ENCODE data around the gene SLC4A1AP.

The SLC4A1AP gene

DNA sequence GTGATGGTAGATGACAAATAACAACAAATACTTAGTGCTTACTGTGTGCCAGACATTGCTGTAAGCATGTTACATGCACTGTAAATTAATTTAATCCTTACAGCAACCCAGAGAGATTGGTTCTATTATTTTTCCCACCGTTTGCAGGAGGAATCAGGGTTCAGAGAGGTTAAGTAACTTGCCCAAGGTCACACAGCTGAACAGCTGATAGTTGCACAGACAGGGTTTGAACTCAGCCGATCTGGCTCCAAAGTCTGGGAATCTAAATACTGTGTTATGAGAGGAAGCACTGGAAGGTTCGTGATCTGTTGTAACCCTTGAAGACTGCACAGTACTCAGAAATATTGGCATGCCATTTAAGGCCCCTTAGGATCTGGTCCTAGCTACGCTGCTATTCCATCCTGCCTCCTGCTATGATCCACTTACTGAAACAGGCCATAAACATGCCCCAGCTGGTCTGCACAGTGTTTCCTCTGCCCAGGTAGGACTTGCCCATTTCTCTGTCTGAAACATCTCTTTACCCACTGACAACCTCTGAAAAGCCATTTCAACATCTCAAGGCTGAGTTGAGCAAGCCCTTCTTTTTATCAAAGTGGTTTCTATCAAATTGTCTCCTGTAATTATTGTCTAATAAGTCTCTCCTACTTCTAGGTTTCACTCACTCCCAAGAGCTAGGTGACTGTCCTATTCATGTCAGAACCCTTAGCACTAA, 67.4 kb downstream of the SLC4A1AP start:
- Histone ChIP-seq H3K4me3 (no peak overlapping the region), H3K27ac (peak overlapping the region in 9 of 21 experiments; percentile 6 to 53 (median 35))

DNA sequence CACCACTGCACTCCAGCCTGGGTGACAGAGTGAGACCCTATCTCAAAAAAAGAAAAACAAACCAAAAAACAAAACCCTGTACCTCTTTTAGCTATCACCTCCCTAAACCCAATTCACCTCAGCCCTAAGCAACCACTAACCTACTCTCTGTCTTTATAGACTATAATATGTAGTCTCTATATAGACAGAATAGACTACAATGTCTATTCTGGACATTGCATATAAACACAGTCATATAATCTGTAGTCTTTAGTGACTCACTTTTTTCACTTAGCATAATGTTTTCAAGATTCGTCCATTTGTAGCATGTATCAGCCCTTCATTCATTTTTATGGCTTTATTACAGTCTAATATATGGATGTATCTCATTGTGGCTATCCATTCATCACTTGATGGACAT, 70.6 kb downstream of the SLC4A1AP start:
- Histone ChIP-seq H3K27ac (peak overlapping the region in 7 of 21 experiments; percentile 35 to 93 (median 90)), H3K4me3 (no peak overlapping the region)

- H3K27ac ChIP-seq: peak overlapping the region; percentile 36 to 96 (median 89)
- peak overlapping the region; percentile 11 to 47 (median 33) for H3K4me3 ChIP-seq
Observed at GRCh38 chr2:27735263-27735904, 71.7 kb downstream of the SLC4A1AP start.

- Histone ChIP-seq H3K27ac (peak overlapping the region in 20 of 21 experiments; percentile 36 to 96 (median 90)), H3K4me3 (peak overlapping the region in 5 of 7 experiments; percentile 17 to 47 (median 33))
Observed at GRCh38 chr2:27736031-27736889, 72.6 kb downstream of the SLC4A1AP start.

- Histone ChIP-seq H3K27ac (peak overlapping the region in 17 of 21 experiments; percentile 16 to 96 (median 90)), H3K4me3 (no peak overlapping the region)
Observed at GRCh38 chr2:27736890-27737204, 73.2 kb downstream of the SLC4A1AP start.

DNA sequence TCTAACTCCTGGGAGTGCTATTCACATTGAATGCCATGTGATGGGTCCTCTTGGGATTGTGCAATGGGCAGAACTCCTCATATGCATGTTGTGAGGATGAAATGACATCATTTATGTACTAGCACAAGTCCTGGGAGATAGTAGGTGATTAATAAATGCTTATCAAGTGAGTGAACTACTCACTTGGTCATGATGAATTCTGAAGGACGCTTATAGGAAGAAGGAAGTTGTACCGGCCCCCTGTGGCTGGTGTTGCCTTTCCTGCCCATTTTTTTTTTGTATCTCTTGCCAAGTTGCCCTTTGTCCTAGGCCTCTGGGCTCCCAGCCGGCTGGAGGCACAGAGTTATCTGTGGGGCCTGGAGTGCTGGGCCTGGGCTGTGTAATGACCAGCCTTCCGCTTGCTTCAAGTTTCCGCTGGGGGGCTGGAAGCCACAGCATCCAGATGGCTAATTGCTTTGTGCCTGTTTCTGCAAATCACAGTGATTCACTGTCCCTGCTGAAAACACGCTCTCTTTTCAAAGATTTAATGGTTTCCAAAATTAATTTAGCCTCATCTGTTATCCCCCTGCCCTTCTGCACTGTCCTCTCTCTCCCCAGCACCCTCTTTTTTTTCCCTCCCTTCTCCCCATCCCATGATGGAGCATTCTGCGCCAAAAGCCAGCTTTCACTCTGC, 74.1 kb downstream of the SLC4A1AP start:
- Histone ChIP-seq H3K27ac (peak overlapping the region in 14 of 21 experiments; percentile 7 to 96 (median 90)), H3K4me3 (no peak overlapping the region)

- peak overlapping the region in 11 of 21 experiments; percentile 15 to 96 (median 88) for H3K27ac ChIP-seq
Observed at GRCh38 chr2:27738349-27739057, 74.8 kb downstream of the SLC4A1AP start.

GRCh38 chr2:27739058-27739373, 75.3 kb downstream of the SLC4A1AP start:
- H3K27ac ChIP-seq: peak overlapping the region in 1 of 21 experiments; percentile 95
- no peak overlapping the region for H3K4me3 ChIP-seq

More at GRCh38 chr2:27738349-27739057, 74.8 kb downstream of the SLC4A1AP start:
- no peak overlapping the region for H3K4me3 ChIP-seq

DNA sequence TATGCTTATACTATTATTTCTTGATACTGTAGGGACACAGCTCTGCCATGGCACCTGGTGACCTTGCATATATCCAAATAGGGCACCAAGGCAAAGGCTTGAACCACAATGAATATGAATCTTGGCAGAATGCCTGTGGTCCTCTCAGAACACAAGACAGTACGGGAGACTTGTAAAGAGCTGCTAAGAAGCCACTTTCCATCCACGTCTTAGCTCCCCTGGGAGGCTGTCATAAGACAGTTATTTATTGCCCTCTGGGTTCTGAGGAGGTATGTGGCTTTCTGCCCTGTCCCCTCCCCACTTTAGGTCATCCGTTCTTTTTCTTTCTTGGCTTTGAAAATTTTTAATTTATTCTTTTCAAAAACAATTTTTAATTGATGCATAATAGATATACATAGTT, 78.0 kb downstream of the SLC4A1AP start:
- Histone ChIP-seq H3K4me3 (no peak overlapping the region), H3K27ac (no peak overlapping the region)

DNA sequence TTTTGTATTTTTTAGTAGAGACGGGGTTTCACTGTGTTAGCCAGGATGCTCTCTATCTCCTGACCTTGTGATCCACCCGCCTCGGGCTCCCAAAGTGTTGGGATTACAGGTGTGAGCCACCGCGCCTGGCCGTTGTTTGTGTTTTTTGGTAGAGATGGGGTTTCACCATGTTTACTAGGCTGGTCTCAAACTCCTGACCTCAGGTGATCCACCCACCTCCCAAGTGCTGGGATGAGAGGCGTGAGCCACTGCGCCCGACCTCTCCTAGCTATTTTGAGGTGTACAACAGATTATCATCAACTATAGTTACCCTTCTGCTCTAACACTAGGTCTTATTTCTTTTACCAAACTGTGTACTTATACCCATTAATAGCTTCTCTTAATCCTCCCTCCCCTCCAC, 78.9 kb downstream of the SLC4A1AP start:
- Histone ChIP-seq H3K4me3 (no peak overlapping the region), H3K27ac (no peak overlapping the region)
